G401.6 (cell line): Measurements from ENCODE around the gene ZNF607.
"Not testable (repeated sequence)": the region's sequence is repeated elsewhere in the genome, so short reads cannot be mapped to it uniquely, and the experiment has no call there.

Experiments used
- FAIRE-seq: peaks from 2 replicates; lab custom pipeline; 2012; peaks lifted over from hg19 to GRCh38; lab: Jason Lieb, UNC

ZNF607 gene

GRCh38 chr19:37719111-37719926 is at the start of gene ZNF607:
TSS of gene ZNF607 (minus strand) at chr19:37719761. CDS start at chr19:37711618, 8,143 bp downstream.
- FAIRE-seq, result peak; percentile 94

DNA sequence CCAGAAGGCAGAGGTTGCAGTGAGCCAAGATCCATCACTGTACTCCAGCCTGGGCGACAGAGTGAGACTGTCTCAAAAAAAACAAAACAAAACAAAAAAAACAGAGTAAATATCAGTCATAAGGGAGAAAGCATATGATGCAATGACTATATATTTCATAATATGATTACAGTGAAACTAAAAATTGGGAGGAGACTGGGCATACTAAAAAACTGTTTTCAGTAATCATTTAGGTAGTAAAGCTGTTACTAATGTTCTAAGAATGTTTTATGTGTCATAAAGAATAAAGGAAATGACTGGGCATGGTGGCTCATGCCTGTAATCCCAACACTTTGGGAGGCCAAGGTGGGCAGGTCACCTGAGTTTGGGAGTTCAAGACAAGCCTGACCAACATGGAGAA is 43.9 kb upstream of the ZNF607 start:
- no peak for FAIRE-seq

- FAIRE-seq, result not testable (repeated sequence)
These were observed 38.1 kb upstream of the ZNF607 start for GRCh38 chr19:37757683-37758082.

DNA sequence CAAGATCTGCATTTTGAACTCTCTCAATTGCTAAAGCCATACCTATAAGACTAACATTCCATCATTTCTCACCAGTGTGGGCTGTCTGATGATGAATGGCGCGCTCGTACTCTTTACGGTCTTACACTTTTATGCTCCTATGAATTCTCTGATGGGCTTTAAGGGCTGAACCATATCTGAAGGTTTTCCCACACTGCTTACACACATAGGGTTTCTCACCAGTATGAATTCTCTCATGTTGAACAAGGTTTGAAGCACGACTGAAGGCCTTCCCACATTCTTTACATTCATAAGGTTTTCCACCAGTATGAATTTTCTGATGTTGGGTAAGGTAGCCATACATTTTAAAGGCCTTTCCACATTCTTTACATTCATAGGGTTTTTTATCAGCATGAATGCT is 18.8 kb upstream of the ZNF607 start:
- FAIRE-seq, result no peak

- no peak for FAIRE-seq
These were observed 5.6 kb upstream of the ZNF607 start for GRCh38 chr19:37725181-37725580.

DNA sequence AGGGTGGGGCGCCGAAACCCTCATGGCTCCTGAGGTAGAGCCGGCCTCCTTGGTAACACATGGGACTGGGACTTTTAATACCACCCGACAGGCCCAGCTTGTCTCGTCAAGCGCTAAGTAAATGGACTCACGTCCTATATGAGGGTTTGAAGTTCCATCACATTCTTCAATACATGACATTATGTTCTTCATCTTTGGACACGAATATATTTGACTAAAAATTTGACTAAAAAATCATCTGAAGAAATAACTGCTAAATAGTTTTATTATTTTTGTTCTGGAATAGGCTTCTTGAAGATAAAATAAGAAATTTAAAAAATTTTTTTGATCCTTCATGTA is 335 bp upstream of the ZNF607 start:
- peak; percentile 73 for FAIRE-seq

GRCh38 chr19:37718304-37718703 is 1.3 kb downstream of the ZNF607 start:
- no peak for FAIRE-seq

GRCh38 chr19:37716140-37716539 is 3.4 kb downstream of the ZNF607 start:
- no peak for FAIRE-seq

DNA sequence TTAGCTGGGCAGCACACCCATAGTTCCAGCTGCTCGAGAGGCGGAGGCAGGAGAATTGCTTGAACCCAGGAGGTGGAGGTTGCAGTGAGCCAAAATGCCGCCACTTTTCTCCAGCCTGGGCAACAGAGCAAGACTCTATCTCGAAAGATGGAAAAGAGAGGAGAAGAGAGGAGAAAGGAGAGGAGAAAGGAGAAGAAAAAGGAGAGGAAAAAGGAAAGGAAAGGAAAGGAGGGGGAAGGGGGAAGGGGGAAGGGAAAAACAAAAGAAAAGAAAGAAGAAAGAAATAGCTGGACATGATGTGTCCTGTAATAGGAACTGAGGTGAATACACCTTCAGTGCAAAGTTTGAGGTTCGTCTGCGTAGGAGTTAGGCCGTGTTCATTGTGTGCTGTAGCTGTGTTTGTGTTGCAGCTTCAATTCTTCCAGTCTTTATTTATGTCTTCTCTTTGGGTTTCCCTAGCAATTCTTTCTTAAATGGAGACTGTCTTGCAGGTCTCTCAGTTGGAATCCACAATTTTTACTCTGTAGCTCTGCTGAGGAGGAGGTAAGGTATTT is 13.4 kb downstream of the ZNF607 start:
- no peak for FAIRE-seq

DNA sequence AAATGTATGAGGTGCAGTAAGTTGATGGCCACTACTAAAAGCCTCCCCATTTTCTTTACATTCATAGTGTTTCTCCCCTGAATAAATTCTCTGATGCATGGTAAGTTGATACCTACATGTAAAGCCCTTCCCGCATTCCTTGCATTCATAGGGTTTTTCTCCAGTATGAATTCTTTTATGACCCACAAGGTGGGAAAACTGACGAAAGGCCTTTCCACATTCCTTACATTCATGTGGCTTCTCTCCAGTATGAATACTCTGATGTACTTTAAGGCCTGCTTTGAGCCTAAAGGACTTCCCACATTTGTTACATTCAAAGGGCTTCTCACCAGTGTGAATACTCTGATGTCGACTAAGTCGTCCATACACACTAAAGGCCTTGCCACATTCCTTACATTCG is 20.5 kb downstream of the ZNF607 start:
- no peak for FAIRE-seq

- no peak for FAIRE-seq
These were observed 21.3 kb downstream of the ZNF607 start for GRCh38 chr19:37698216-37698615.

- no peak for FAIRE-seq
These were observed 24.2 kb downstream of the ZNF607 start for GRCh38 chr19:37695144-37695899.

GRCh38 chr19:37692956-37693620 is 26.5 kb downstream of the ZNF607 start:
- no peak for FAIRE-seq

DNA sequence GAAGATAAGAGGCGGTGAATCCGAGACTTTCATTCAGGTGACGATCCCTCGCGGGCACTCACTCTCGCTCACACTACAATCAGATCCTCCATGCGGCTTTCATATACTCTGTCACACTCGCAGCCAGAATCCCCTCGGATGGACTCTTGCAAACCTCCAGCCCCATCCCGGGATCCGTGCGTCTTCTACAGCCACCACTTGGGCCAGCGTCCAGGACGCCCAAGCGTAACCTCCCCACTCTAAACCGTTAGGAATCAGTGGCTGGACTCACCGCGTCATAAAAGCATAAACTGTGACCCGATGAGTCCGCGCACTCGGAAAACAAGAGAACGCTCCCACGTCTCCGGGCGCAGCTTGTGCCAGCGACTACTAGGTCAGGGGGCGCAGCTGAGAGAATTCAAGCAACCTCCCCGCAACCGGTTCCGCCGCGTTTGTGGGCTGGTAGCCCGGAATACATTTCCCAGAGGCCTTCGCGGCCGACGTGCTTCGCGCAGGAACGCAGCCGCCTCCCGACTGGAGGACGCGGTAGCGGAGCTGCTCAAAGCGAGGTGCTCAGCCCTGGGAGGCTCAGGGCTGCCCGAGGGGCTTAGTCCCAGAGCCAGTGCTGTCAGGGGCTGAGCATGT is 27.6 kb downstream of the ZNF607 start:
- no peak for FAIRE-seq

GRCh38 chr19:37683520-37683919 is 36.0 kb downstream of the ZNF607 start:
- FAIRE-seq, result no peak

GRCh38 chr19:37669450-37669914 is 50.1 kb downstream of the ZNF607 start:
- no peak for FAIRE-seq

GRCh38 chr19:37657157-37657556 is 62.4 kb downstream of the ZNF607 start:
- not testable (repeated sequence) for FAIRE-seq

DNA sequence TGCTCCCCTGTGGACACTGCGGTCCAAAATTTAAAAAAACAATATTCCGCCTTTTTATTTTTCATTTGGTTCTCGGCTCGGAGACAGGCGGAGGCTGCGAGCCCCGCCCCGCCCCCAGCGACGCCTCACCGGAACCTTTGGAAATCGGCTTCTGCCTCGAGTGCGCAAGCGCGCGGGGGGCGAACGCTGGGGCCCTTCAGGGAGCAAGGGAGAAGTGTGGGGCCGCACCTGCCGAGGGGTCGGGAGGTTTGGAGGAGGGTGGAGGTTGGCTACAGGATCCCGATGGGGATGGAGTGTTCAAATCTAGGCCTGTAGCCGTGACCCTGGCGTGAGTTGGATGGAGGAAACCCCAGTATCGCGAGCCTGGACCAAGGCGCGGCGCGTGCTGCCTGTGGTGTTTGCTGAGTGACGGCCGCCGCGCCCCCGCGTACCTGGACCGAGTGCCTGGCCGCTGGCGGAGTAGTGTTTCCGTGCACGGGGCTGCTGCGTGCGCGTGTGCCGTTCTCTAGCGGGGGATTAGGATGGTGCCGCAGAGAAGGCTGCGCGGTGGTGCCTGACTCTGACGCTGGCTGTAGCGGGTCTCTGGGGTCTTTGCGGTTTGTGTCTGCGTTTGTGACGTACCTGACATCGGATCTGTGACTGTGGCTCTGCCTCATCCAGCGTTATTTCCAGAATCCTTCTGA is 63.7 kb downstream of the ZNF607 start:
- FAIRE-seq, result peak; percentile 87

DNA sequence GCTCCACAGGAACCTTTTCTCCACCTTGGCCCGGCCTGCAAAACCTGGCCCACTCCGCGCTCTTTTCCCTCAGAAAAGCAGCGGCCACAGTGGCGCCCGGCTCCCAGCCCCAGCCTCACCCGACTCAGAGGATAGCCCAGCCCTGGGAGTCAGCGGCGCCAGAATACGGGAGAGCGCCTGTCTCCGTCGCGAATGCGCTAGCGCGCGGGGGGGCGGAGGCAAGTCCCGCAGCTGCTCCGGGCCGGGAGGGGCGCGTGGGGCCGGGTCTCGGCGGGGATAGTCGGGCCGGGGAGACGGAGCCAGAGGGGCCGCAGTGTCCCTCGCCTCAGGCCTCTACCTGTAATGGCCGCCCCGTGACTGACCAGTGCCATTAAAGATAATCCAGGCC is 64.3 kb downstream of the ZNF607 start, which contains the start of gene ZFP30:
TSS of gene ZFP30 (minus strand) at position 165 of the 388 bp plus-strand sequence. CDS start 7,643 bp downstream, outside the sequence.
- no peak for FAIRE-seq

GRCh38 chr19:37654629-37655300 is 64.8 kb downstream of the ZNF607 start:
- FAIRE-seq, result no peak

GRCh38 chr19:37654118-37654517 is 65.4 kb downstream of the ZNF607 start:
- FAIRE-seq, result no peak
